NCI-H1930 (cell line): ENCODE measurements around the gene AMPH.
A peak's percentile ranks its signal among the peaks of the same experiment; 100 is the strongest.

ENCODE experiments used
- DNase-seq, 2 experiments: peaks; one replicate each; lab custom pipeline; 2025; lab: John Stamatoyannopoulos, UW

AMPH gene

DNA sequence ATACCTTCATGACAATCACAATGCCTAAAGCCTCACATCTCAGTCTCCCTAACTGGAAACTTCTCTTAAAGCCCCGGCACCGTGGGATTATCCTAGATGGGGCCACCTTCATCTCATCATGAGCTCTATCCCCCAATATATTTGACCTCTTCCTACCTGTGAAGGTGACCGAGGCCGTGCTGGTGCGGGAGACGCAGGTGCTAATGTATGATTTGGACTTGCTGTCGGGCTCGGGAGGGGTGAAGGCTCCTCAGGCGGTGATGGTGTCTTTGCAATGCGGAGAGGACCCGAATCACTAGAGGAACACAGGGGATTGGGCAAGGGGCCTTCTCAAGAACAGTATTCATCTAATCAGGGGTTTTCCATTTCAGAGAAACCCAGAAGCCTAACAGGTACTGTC lies 168.4 kb downstream of the AMPH start:
- DNase-seq, result no peak

- DNase-seq, result no peak
These were observed 169.3 kb downstream of the AMPH start for GRCh38 chr7:38461887-38462286.

GRCh38 chr7:38453826-38454225 lies 177.3 kb downstream of the AMPH start:
- no peak for DNase-seq

GRCh38 chr7:38453168-38453567 lies 178.0 kb downstream of the AMPH start:
- DNase-seq, result no peak

DNA sequence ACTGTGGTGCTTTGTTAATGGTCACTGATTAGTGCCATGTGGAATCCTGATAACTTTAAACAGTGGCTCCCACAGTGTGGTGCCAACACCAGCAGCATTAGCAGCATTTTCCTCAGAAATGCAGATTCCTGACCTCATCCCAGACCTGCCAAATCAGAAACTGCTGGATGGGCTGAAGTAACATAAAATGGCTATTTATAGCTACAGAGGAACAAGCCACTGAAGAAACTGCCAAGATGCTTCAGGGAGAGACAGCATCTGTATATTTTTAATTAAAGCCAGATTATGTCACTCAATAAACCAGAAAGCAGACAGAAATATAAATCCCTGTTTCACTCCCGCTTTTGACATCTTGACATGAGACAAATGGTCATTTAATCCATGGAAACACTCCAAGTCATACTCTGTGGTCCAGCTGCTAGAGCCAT lies 178.5 kb downstream of the AMPH start:
- no peak for DNase-seq

DNA sequence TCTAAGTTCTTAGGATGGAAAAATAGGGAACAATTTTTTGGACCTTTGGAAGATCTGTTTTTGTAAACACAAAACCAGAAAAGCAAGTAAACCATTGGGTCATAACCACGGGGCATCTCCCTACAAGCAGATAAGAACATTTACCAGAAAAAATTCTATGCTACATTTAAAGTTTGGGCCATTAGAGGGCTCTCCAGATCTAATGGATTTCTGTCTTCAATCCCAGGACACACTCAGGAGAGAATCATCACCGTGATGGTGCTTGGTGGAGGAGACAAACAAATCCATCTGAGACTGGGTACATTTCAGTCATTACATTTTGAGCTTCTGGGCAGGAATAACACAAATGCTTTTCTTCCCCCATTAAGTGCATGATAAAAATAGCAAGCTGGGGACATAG lies 179.3 kb downstream of the AMPH start:
- DNase-seq, result peak in 1 of 2 experiments; percentile 10

GRCh38 chr7:38448584-38449234 lies 182.5 kb downstream of the AMPH start:
- DNase-seq, result no peak

- no peak for DNase-seq
These were observed 183.1 kb downstream of the AMPH start for GRCh38 chr7:38448054-38448453.

- DNase-seq, result no peak
These were observed 192.2 kb downstream of the AMPH start for GRCh38 chr7:38438970-38439369.

GRCh38 chr7:38432671-38433070 lies 198.5 kb downstream of the AMPH start:
- DNase-seq, result no peak

- no peak for DNase-seq
These were observed 199.1 kb downstream of the AMPH start for GRCh38 chr7:38432080-38432479.

DNA sequence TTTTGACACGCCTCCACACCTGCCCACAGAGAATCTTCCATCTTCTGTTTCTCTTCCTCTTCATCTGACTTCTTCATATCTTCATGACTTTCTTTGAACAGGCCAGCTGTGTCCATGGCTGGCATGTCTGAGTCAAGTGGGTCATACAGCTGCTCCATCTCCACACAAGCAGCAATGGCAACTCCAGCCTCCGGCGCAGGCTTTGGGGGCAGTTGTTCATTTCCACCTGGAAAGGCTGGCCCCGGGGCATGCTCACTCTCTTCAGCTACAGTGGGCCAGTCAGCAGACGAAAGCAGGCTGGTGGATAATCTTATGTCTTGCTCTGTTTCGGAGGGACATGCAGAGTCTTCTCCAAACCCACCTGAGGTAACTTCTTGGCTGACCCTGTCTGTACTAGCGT lies 202.1 kb downstream of the AMPH start:
- no peak for DNase-seq

- no peak for DNase-seq
These were observed 203.1 kb downstream of the AMPH start for GRCh38 chr7:38428041-38428440.

DNA sequence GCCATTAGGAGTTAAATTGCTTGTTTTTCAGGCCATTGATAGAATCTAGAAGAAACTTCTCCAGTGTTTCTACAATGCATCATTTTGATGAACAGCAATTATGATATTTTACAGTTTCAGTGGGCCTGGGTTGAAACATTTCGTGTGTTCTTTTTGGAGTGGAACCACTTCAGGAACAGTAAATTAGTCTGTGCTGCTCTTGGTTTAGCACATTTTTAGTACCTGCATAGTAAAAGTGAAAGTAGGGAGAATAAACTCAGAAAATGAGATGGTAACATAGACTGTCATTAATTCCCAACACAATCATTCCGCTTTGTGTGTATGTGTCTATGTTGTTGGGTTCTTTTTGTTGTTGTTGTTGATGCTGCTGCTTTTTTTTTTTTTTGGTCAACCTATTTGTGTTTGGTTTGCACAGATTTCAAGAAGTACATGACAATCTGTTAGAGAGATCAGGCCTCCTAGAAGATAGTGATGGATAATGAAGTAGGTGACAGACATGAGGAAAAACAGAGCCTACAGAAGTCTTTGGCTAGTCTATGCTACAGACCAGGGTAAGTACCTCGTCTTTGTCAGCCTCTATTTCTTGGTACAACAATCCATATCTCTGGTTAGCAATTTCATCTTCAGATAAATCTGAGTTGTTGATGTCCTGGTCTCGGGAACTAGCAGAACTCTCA lies 203.8 kb downstream of the AMPH start:
- DNase-seq, result no peak

DNA sequence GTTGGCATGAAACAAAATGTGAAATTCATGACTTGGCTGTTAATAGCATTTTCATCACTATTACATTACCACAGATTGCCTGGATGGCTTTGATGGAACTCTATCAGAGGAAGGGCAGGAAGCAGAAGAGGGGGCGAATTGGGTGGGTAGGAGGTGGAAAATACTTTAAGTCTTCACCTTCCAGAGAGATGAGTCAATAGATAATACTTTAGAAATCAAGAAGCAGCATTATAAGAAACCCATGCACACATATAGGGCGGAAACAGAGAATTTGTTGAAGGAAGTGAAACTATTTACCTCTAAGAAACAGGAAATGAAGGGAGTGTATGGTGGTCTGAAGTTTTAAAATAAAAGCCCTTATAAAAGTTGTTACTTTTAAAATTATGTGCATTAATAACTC lies 205.7 kb downstream of the AMPH start:
- no peak for DNase-seq

GRCh38 chr7:38424750-38425463 lies 206.3 kb downstream of the AMPH start:
- no peak for DNase-seq

DNA sequence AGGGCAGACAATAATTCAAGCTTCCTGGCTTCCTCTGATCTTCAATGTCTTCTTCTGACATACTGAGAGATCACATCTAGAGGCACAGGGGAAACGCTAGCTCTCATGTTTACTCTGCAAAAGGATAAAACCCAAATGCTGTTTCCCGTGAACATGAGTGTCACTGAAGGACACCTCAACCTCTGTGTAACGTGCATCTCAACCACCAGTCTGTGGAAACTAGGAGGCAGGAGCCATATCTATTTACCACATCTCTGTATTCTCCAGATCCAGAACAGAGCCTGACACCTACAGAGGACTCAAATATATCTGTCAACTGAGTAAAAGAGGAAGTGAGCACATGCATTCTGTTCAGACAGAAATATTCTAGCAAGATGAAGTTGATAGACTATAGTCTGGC lies 217.4 kb downstream of the AMPH start:
- no peak for DNase-seq

DNA sequence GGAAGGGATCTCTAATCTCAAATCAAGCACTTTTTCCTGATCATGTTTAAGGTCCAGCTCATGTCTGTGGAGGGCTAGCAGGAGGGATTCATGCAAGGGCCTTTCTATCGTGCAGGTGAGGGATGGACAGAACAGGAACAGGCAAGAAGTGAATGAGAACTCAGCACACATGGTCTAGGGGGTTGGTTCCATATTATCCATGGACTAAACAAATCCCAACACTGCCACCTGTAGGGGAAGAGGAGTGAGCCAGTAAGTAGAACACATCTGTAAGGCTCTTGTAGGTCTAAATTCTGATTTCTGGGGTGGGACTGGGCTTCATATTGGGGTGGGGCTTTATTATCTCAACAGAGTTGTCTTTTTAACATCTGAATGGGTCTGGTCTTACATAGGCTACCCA lies 219.8 kb downstream of the AMPH start:
- DNase-seq, result no peak

GRCh38 chr7:38410056-38410455 lies 221.1 kb downstream of the AMPH start:
- DNase-seq, result no peak

DNA sequence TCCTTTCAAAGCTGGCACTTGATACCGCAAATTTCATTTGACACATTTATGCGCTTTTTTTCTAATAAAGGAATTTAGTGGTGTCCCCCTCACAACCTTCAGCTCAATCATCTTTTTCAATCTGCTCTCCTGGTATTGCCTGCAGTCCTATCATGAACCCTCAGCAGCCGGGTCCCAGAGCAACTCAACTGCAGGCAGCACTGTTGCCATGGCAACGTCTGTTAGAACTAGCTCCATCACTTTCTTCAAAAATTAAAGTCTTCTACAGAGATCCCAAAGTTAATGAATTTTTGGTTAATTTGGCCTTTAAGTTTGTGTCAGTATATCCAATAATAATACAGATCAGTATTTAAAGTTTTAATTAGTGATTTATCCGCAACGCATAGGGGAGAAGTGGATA lies 221.6 kb downstream of the AMPH start:
- no peak for DNase-seq

- DNase-seq, result peak; percentile 9 to 50
These were observed 232.3 kb downstream of the AMPH start for GRCh38 chr7:38398725-38399321.

GRCh38 chr7:38396852-38397251 lies 234.3 kb downstream of the AMPH start:
- DNase-seq, result no peak
